ENCODE measurements around the gene TLE1.

GRCh38 chr9:81720450-81721086 is 31.2 kb upstream of the TLE1 start:
- no peak for TF ChIP-seq CTCF (IDR thresholded peaks at IDR 0.05)
- no peak for TF ChIP-seq EZH2 (IDR thresholded peaks at IDR 0.05; ENCODE audit: borderline replicate concordance, insufficient read depth, low read depth, low read length, poor library complexity, severe bottlenecking)
